MCF 10A (cell line): ENCODE measurements around the gene DPF1. TPM values are rescaled to one million over a fixed set of nuclear protein-coding genes. Genes with fewer than 3 reads are reported as not detected.
A peak's percentile ranks its signal among the peaks of the same experiment; 100 is the strongest.

Experiments used
- BruUV-seq: library from RNA; stranded (reverse); fragments of 400-500 nt; replicated peaks from 2 replicates; lab custom pipeline; 2021; lab: Mats Ljungman, UMichigan
- CTCF ChIA-PET: fragments of 300-600 bp; sonication (Branson Sonifier 250); formaldehyde crosslinking; extraction: SDS; loops from one replicate; lab custom pipeline; 2021; ENCODE audit warnings: antibody characterized with exemption, inconsistent platforms; lab: Yijun Ruan, JAX
- POLR2A ChIA-PET: fragments of 300-600, 350-650 bp; sonication (Branson Sonifier 250); formaldehyde crosslinking; extraction: SDS; loops from one replicate; lab custom pipeline; 2020; ENCODE audit warnings: antibody characterized with exemption, inconsistent platforms; lab: Yijun Ruan, JAX
- DNase-seq: peaks from one replicate; pipeline ENCODE4 v3.0.0-alpha.2; 2018; ENCODE audit not compliant: unreplicated experiment
- H3K27ac Mint-ChIP-seq: one replicate; pipeline ENCODE4 v1.8.0; 2022; ENCODE audit warnings: mild to moderate bottlenecking, low read depth, mixed read lengths; ENCODE audit not compliant: unreplicated experiment
- H3K27me3 Mint-ChIP-seq: one replicate; pipeline ENCODE4 v1.8.0; 2022; ENCODE audit warnings: mixed read lengths; ENCODE audit not compliant: insufficient read depth, unreplicated experiment
- H3K36me3 Mint-ChIP-seq: one replicate; pipeline ENCODE4 v1.8.0; 2022; ENCODE audit warnings: mild to moderate bottlenecking, moderate library complexity, mixed read lengths; ENCODE audit not compliant: insufficient read depth, unreplicated experiment
- H3K4me1 Mint-ChIP-seq: one replicate; pipeline ENCODE4 v1.8.0; 2022; ENCODE audit warnings: mixed read lengths; ENCODE audit not compliant: insufficient read depth, unreplicated experiment
- H3K4me3 Mint-ChIP-seq: one replicate; pipeline ENCODE4 v1.8.0; 2022; ENCODE audit warnings: mild to moderate bottlenecking, moderate library complexity, mixed read lengths; ENCODE audit not compliant: unreplicated experiment
- H3K9me3 Mint-ChIP-seq: one replicate; pipeline ENCODE4 v1.8.0; 2022; ENCODE audit warnings: mixed read lengths; ENCODE audit not compliant: unreplicated experiment
- CTCF ChIP-seq: fragments of 200-600 bp; IDR thresholded peaks from one replicate; pipeline ENCODE4 v1.8.0; 2022; ENCODE audit warnings: antibody characterized with exemption, mild to moderate bottlenecking; ENCODE audit not compliant: unreplicated experiment
- intact Hi-C: fragments of 100-400 bp; cut with micrococcal nuclease; formaldehyde crosslinking; loops from 2 replicates; pipeline ENCODE4 v1.14.1; 2022
- total RNA-seq: library from RNA; stranded (reverse); gene quantifications from 2 replicates; pipeline ENCODE4 v1.2.3, GENCODE V29; 2022

The DPF1 gene
- total RNA-seq, 1 experiment from 2014 or later = 1.2 TPM

- Mint-ChIP-seq H3K27me3 (no peaks in the 10 kb centered on the region), H3K4me1 (peaks cover 27% of the 10 kb centered on the region), H3K27ac (no peak overlapping the region), H3K4me3 (no peak overlapping the region), H3K36me3 (no peaks in the 10 kb centered on the region), H3K9me3 (no peaks in the 10 kb centered on the region)
- no peak for TF ChIP-seq CTCF
- POLR2A ChIA-PET = interaction anchor here (1.5 to 4.2 kb wide), 2 partner anchors 18 to 57 kb away, joined by 6 to 36 read pairs; partner anchors contain the start of genes C19orf33 and SPINT2
- intact Hi-C loops = loop anchor here (10.0 kb wide), 1 partner anchor 158 kb away; the partner anchor contains the start of gene FAM98C
- CTCF ChIA-PET = interaction anchor here (0.6 to 5.8 kb wide), 7 partner anchors 9 to 86 kb away, joined by 3 to 102 read pairs (median 4); partner anchors contain the start of gene CATSPERG
- peak; percentile 29 for DNase-seq
- no TSS peak for BruUV-seq
These were observed 23.1 kb upstream of the DPF1 start for GRCh38 chr19:38247126-38247525.

GRCh38 chr19:38245826-38246498, 21.9 kb upstream of the DPF1 start:
- no peak for DNase-seq
- H3K27me3 Mint-ChIP-seq = no peaks in the 10 kb centered on the region

GRCh38 chr19:38243279-38243673, 19.3 kb upstream of the DPF1 start:
- Mint-ChIP-seq H3K27me3 (no peaks in the 10 kb centered on the region), H3K9me3 (no peaks in the 10 kb centered on the region), H3K4me1 (peaks cover 16% of the 10 kb centered on the region), H3K4me3 (peak overlapping the region; percentile 66), H3K27ac (no peak overlapping the region), H3K36me3 (no peaks in the 10 kb centered on the region)
- BruUV-seq = no TSS peak
- intact Hi-C loops = loop anchor here (1.0 to 10.0 kb wide), 3 partner anchors 21 to 162 kb away; partner anchors contain the start of genes CATSPERG, FAM98C and SPINT2
- no peak for TF ChIP-seq CTCF
- ChIA-PET POLR2A (interaction anchor here (0.9 to 4.2 kb wide), 7 partner anchors 8 to 131 kb away, joined by 3 to 36 read pairs (median 12); partner anchors contain the start of genes C19orf33, CATSPERG, PSMD8 and SPINT2), CTCF (interaction anchor here (0.6 to 5.8 kb wide), 25 partner anchors 9 to 344 kb away, joined by 3 to 102 read pairs (median 4); partner anchors contain the start of genes CATSPERG, KCNK6 and PSMD8)
- DNase-seq = no peak

More at GRCh38 chr19:38245826-38246498, 21.9 kb upstream of the DPF1 start:
- intact Hi-C loops = loop anchor here (10.0 kb wide), 1 partner anchor 159 kb away; the partner anchor contains the start of gene FAM98C
- Mint-ChIP-seq H3K27ac (no peak overlapping the region), H3K4me1 (peaks cover 16% of the 10 kb centered on the region), H3K4me3 (no peak overlapping the region), H3K9me3 (no peaks in the 10 kb centered on the region), H3K36me3 (no peaks in the 10 kb centered on the region)
- ChIA-PET CTCF (interaction anchor here (0.8 to 5.8 kb wide), 11 partner anchors 10 to 130 kb away, joined by 3 to 102 read pairs (median 4); partner anchors contain the start of genes CATSPERG and PSMD8), POLR2A (interaction anchor here (0.6 to 4.2 kb wide), 6 partner anchors 19 to 684 kb away, joined by 3 to 36 read pairs (median 6); partner anchors contain the start of genes C19orf33, PSMD8, SARS2 and SPINT2)
- no TSS peak for BruUV-seq
- no peak for TF ChIP-seq CTCF

GRCh38 chr19:38239816-38240215, 15.8 kb upstream of the DPF1 start:
- no peaks in the 10 kb centered on the region for H3K9me3 Mint-ChIP-seq
- H3K4me3 Mint-ChIP-seq = no peak overlapping the region
- peak overlapping the region; percentile 21 for H3K27ac Mint-ChIP-seq
- H3K27me3 Mint-ChIP-seq = no peaks in the 10 kb centered on the region
- no peaks in the 10 kb centered on the region for H3K36me3 Mint-ChIP-seq
- intact Hi-C loops = loop anchor here (10.0 kb wide), 4 partner anchors 165 to 695 kb away; partner anchors contain the start of genes FAM98C, MRPS12 and SARS2
- POLR2A ChIA-PET = interaction anchor here (0.7 kb wide), 1 partner anchor 24 kb away, joined by 3 read pairs; no protein-coding TSS in a partner anchor
- no peak for DNase-seq
- CTCF ChIA-PET = interaction anchor here (0.6 to 1.8 kb wide), 8 partner anchors 12 to 538 kb away, joined by 3 to 14 read pairs (median 4); partner anchors contain the start of genes CATSPERG, SIPA1L3 and WDR87
- TF ChIP-seq CTCF = no peak
- peaks cover 9% of the 10 kb centered on the region for H3K4me1 Mint-ChIP-seq
- no TSS peak for BruUV-seq
